Activated CD8-positive, alpha-beta memory T cell treated with anti-CD3 and anti-CD28 coated beads, Interleukin-2, amount 50 U/mL, for 48 hours (primary cell): Measurements from ENCODE around the gene TLCD2.
"Not testable (repeated sequence)": the region's sequence is repeated elsewhere in the genome, so short reads cannot be mapped to it uniquely, and the experiment has no call there.

Experiments used
- DNase-seq: peaks from one replicate; pipeline ENCODE4 v3.0.0-alpha.2; 2020

The TLCD2 gene

DNA sequence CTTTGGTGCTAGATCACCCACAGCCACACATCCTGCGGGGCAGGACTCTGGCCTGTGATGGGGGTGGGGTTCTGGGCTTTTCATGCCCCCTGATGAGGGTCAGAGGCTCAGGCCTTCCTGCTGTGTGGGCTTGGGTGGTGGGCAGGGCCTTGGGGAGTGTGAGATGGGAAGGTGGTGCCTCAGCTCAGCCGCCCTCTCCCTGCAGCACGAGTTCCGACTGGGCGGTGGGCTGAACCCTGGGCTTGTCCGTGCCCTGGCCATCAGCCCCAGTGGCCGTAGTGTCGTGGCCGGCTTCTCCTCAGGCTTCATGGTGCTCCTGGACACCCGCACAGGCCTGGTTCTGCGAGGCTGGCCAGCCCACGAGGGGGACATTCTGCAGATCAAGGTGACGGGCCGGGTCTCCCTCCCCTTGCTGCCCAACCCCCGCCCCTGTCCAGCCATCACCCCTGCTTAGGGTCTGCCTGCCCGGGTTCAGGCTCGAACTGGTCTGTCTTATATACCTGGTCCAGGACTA is 25.7 kb upstream of the TLCD2 start:
- DNase-seq: no peak

DNA sequence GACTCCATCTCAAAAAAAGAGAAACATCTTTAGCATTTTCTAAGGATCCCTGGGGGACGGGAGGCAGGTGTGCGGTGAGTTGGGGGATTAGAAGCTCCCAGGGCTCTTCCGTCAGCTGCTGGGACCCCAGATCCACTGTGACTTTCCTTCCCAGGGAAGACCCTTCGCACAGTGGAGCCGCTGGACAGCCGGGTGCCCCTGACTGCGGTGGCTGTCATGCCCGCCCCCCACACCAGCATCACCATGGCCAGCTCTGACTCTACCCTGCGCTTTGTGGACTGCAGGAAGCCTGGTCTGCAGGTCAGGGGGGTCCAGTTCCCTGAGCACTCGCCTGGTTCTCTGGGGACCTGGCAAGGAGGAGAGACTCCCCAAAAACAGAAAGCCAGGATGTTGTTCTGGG is 25.2 kb upstream of the TLCD2 start:
- no peak for DNase-seq

DNA sequence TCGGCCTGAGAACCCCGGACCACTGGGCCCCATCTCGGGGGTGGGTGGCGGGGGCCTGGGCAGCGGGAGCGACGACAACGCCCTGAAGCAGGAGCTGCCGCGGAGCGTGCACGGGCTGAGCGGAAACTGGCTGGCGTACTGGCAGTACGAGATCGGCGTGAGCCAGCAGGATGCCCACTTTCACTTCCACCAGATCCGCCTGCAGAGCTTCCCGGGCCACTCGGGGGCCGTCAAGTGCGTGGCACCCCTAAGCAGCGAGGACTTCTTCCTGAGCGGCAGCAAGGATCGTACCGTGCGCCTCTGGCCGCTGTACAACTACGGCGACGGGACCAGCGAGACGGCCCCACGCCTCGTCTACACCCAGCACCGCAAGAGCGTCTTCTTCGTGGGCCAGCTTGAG is 23.6 kb upstream of the TLCD2 start:
- DNase-seq: no peak

DNA sequence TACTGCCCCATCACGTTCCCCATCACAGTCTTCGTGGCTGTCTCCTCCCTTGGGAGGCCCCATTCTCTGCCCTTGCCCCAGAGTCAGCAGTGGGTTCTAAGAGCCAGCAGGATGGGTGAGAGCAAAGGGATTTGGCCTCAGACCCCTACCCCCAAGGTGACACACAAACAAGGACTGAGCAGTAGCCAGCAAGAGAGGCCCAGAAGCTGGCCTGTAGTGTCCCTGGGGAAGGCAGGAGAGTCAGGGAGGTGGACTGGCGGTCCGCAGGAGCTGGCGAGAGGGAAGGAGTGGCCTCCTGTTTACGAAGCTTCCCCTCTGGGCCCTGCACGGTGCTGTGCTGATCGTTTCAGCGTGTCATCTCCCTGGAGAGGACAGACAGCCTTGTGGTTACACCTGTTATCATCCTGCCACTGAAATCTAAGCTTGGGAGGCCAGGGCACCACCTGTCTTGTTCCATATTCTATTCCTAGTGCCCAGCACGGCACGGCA is 22.7 kb upstream of the TLCD2 start:
- no peak for DNase-seq

DNA sequence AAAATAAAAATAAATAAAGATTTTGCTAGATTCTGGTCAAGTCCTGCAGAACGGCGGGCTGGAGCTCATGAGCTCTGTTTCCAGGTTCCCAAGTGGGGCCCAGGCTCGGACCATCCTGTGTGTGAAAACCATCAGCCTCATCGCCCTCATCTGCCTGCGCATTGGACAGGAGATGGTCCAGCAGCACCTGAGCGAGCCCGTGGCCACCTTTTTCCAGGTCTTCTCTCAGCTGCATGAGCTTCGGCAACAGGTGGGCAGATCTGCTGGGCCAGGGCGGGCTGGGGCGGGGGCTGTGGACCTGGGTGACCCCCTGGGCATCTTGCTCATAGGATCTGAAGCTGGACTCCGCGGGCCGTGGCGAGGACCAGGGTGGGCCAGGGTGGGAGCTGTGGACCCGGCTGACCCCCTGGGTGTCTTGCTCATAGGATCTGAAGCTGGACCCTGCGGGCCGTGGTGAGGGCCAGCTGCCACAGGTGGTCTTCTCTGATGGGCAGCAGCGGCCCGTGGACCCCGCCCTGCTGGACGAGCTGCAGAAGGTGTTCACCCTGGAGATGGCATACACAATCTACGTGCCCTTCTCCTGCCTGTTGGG is 22.2 kb upstream of the TLCD2 start:
- DNase-seq: no peak

DNA sequence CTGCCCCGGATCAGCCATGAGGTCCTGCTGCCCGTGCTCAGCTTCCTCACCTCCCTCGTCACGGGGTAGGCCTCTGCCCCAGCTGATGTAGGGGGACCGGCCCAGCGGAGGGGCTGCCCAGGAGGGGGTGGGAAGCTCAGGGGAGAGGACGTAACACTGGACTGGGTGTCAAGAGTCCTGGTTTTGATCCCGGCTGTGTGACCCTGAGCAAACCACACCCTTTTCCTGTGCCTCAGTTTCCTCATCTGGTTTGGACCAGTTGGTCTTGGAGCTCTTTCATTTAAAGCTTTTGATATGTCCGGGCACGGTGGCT is 21.0 kb upstream of the TLCD2 start:
- no peak for DNase-seq

DNA sequence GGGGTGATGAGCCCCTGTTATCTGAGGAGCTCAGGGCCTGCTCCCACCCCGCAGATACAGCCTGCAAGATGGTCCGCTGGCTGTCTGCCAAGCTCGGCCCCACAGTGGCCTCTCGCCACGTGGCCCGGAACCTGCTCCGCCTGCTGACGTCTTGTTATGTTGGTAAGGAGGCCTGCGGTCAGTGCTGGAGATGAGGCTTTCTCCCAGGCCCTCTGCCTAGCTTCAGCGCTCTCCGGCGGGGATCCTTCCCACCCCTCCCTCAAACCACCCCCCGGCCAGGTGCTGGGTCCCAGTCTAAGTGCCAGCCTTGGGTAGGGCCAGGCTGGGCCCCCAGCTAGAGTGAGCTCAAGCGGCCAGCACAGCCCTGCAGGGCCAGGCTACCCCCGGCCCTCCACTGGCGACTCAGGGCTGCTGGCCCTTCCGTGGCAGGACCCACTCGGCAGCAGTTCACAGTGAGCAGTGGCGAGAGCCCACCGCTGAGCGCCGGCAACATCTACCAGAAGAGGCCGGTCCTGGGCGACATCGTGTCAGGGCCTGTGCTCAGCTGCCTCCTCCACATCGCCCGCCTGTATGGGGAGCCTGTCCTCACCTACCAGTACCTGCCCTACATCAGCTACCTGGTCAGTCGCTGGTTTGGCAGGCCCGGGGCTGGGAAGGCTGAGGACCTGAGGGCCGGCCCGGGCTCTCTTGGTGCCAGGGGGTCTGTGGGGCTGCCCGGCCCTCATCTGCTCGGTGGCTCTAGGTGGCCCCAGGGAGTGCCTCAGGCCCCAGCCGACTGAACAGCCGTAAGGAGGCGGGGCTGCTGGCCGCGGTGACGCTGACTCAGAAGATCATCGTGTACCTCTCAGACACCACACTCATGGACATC is 20.4 kb upstream of the TLCD2 start:
- no peak for DNase-seq

DNA sequence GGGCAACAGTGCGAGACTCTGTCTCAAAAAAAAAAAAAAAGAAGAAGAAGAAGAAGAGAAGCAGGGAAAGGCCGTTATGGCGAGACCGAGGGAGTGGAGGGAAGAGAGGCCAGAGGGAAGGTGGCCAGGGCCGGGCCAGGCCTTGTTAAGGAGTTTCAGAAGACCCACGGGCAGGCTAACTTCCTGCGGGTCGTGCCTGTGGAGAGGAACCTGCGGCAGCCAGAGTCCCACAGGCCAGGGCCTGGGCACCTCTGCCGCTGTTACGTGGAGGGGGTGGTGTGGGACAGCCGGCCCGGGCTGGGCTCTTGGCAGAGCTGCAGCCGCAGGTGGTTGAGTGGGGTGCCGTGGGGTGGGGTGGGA is 19.8 kb upstream of the TLCD2 start:
- no peak for DNase-seq

DNA sequence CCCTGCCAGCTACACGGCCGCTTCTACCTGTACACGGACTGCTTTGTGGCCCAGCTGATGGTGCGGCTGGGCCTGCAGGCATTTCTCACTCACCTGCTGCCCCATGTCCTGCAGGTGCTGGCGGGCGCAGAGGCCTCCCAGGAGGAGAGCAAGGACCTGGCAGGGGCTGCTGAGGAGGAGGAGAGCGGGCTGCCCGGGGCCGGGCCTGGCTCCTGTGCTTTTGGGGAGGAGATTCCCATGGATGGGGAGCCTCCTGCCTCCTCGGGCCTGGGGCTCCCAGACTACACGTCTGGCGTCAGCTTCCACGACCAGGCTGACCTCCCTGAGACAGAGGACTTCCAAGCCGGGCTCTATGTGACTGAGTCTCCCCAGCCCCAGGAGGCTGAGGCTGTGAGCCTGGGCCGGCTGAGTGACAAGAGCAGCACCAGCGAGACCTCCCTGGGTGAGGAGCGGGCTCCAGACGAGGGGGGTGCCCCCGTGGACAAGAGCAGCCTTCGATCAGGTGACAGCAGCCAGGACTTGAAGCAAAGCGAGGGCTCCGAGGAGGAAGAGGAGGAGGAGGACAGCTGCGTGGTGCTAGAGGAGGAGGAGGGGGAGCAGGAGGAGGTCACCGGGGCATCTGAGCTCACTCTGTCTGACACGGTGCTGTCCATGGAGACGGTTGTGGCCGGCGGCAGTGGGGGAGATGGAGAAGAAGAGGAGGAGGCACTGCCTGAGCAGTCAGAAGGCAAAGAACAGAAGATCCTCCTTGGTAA is 17.9 kb upstream of the TLCD2 start:
- no peak for DNase-seq

DNA sequence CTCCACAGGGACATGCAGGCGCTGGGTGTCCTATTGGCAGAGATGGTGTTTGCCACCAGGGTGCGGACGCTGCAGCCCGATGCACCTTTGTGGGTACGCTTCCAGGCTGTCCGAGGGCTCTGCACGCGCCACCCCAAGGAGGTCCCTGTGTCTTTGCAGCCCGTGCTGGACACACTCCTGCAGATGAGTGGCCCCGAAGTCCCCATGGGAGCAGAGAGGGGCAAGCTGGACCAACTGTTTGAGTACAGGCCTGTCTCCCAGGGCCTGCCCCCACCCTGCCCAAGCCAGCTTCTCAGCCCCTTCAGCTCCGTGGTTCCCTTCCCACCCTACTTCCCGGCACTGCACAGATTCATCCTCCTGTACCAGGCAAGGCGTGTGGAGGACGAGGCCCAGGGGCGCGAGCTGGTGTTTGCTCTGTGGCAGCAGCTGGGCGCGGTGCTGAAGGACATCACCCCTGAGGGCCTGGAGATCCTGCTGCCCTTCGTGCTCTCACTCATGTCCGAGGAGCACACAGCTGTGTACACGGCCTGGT is 17.1 kb upstream of the TLCD2 start:
- DNase-seq: no peak

DNA sequence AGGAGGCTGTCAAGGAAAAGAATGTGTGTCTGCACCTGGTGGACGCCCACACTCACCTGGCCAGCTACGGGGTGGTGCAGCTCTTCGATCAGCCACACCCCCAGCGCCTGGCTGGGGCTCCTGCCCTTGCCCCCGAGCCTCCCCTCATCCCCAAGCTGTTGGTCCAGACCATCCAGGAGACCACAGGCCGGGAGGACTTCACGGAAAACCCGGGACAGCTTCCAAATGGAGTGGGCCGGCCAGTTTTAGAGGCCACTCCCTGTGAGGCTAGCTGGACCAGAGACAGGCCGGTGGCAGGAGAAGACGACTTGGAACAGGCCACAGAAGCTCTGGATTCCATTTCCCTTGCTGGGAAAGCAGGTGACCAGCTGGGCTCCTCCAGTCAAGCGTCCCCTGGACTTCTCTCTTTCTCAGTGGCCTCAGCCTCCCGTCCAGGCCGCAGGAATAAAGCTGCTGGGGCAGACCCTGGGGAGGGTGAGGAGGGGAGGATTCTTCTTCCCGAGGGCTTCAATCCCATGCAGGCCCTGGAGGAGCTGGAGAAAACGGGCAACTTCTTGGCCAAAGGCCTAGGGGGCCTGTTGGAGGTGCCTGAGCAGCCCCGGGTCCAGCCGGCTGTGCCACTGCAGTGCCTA is 16.6 kb upstream of the TLCD2 start:
- DNase-seq: no peak

DNA sequence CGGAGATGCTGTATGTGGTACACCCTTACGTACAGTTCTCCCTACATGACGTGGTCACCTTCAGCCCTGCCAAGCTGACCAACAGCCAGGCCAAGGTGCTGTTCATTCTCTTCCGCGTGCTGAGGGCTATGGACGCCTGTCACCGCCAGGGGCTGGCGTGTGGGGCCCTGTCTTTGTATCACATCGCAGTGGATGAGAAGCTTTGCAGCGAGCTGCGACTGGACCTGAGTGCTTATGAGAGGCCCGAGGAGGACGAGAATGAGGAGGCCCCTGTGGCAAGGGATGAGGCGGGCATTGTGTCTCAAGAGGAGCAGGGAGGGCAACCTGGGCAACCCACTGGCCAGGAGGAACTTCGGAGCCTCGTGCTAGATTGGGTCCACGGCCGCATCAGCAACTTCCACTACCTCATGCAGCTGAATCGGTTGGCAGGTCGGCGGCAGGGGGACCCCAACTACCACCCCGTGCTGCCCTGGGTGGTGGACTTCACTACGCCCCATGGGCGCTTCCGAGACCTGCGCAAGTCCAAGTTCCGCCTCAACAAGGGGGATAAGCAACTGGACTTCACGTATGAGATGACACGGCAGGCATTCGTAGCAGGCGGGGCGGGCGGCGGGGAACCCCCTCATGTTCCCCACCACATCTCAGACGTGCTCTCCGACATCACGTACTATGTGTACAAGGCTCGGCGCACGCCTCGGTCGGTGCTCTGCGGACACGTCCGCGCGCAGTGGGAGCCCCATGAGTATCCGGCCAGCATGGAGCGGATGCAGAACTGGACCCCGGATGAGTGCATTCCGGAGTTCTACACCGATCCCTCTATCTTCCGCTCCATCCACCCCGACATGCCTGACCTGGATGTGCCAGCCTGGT is 15.7 kb upstream of the TLCD2 start:
- no peak for DNase-seq

DNA sequence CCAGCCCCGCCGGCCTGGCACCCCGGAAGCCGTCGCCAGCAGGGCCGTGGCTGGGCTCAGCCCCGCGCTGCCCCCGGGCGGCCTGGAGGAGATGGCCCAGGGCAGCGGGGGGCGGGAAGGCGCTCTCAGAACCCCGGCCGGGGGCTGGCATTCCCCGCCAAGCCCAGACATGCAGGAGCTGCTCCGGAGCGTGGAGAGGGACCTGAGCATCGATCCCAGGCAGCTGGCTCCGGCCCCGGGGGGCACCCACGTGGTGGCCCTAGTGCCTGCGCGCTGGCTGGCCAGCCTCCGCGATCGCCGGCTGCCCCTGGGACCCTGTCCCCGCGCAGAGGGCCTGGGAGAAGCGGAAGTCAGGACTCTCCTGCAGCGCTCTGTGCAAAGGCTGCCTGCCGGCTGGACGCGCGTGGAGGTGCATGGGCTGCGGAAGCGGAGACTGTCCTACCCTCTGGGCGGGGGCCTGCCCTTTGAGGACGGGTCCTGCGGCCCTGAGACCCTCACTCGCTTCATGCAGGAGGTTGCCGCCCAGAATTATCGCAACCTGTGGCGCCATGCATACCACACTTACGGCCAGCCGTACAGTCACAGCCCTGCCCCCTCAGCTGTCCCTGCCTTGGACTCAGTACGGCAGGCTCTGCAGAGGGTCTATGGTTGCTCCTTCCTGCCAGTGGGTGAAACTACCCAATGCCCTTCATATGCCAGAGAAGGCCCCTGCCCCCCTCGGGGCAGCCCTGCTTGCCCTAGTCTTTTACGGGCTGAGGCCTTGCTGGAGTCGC is 14.9 kb upstream of the TLCD2 start:
- no peak for DNase-seq

DNA sequence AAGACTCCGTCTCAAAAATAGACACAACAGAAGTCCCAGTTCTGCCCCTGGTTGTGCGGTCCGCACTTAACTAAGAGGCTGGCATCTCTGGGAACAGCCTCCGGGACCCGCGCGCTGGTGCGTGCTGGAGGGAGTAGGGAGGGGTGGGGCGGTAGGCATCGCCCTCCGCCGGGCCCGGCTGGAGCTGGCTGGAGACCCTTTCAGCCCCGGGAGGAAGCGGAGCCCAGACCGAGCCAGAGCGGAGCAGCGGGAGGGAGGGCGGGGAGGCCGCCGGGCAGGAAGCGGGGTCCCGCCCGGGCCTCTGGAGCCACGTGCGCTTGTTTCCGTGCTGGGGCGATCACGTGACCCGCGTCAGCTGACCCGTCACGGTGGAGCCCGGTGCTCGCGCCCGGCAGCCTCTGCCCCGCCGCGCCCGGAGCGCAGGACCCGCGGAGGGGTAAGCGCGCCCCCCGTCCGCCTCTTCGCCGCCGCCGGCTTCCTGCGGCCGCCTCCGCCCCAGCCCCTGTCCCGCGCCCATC is 14.2 kb upstream of the TLCD2 start, which contains the start of gene WDR81:
WDR81 (plus strand) TSS at position 354 of the 518 bp plus-strand sequence. CDS start 256 bp downstream, outside the sequence.
- DNase-seq: peak; percentile 93

DNA sequence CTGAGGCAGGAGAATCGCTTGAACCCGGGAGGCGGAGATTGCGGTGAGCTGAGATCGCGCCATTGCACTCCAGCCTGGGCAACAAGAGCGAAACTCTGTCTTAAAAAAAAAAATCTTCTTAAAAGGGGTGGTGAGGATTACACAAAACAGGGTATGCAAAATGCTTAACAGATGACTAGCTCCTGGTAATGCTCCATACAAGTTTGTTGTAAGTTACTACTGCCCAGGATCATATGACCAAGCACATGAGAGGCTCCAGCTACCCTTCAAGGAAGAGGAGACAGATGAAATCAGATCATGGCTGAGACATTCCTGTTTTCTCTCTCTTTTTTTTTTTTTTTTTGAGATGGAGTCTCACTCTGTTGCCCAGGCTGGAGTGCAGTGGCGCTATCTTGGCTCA is 11.8 kb upstream of the TLCD2 start:
- DNase-seq: not testable (repeated sequence)

DNA sequence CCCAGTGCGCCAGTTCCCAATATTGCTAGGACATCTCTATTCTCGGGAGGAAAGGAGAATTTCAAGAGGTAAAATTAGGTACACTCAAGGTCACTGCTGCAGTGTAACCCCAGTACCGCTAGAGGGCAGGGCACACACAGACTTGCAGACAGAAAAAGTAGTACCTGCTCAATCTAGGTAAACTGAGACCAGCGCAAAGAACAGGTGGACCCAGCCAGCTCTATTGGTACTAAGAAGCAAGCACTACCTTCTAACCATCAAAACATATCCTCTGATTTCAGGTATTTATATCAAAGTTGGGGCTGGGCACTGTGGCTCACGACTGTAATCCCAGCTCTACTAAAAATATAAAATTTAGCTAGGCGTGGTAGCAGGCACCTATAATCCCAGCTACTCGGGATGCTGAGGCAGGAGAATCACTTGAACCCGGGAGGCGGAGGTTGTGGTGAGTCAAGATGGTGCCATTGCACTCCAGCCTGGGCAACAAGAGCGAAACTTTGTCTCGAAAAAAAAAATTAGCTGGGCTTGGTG is 10.7 kb upstream of the TLCD2 start:
- peak; percentile 80 for DNase-seq

DNA sequence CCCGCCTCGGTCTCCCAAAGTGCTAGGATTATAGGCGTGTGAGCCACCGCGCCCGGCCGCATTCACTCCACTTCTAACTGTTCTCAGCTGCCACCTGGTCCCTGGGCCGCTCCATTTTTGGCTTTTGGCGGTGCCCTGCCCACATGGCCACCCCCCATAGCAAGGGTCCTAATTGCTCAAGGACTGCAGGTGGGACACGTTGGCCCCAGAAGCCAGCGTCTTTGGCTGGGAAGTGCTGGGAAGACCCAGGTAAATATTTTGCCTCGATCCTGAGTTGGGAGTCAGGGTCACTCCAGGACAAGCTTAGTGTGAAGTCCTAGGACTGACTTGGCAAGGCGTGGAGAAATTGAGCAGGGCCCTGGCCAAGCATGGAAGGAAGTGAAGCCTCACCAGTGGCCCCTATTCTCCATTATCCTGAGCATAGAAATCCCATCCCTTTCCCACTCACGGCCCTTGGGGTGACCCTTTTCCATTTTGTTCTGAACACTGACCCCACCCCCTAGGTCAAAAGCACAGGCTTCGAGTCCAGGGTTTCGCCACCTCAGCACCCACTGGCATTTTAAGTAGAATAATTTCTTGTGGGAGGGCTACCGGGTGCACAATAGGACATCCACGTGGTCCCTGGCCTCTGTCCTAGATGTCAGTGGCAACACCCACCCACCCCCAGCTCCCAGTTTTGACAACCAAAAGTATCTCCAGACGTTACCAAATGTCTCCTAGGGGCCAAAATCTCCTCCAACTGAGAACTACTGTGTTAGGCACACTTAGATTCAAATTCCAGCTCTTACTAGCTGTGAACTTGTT is 8.4 kb upstream of the TLCD2 start:
- no peak for DNase-seq

DNA sequence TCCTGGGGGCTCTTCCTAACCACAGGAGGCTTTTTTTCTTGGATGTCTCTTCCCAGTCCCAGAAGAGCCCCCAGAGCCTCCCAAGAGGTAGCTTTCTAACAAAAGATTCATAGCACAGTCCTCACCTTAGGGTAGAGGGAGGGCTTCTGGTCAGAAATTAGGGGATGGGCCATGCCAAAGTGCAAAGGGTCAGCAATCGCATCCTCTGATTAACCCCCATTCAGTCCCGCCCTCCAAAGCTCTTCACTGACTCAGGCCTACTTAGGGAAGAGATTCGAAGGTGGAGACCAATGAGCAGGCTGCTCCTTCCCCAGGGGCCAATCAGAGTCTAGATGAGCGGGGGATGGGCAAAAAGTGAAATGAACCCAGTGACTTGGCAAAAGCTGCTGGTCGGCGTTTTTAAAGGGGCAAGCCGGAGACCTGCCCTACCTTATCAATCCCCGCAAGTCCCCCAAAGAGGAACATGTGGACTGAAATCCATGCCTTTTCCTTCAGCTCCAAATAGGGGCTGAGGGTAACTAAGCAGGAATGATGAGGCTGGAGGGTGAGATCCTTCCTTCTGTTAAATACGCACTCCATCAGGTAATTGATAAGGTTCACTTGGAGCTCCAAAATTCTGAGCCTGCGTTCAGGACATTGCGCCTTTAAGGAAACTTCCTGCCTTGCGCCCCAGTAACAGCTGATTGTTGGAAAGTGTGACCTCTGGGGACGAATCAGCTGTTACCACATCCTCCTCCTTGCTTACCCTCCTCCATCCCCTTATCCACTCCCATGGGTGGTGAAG is 6.9 kb upstream of the TLCD2 start:
- peak; percentile 85 for DNase-seq
